DND-41 (cell line): ENCODE data around the gene SLBP.

Experiments
- ATAC-seq: fragments of 200-7000 bp; cut with Tn5 transposase; 3 replicates; pipeline ENCODE4 v1.9.1; 2021; ENCODE audit warnings: low read depth; ENCODE audit not compliant: insufficient read depth
- DNase-seq: peaks from one replicate; pipeline ENCODE4 v3.0.0-alpha.2; 2020
- H2AFZ ChIP-seq: 2 replicates; pipeline ENCODE4 v1.6.0; 2012; ENCODE audit warnings: low read depth, low read length
- H3K27ac ChIP-seq: 2 replicates; pipeline ENCODE4 v1.5.1; 2012; ENCODE audit warnings: low read length, inconsistent platforms
- H3K27me3 ChIP-seq: fragments of 200-600 bp; sonication (generic); 2 replicates; pipeline ENCODE4 v1.6.0; 2012; ENCODE audit warnings: low read length, mild to moderate bottlenecking, inconsistent platforms; ENCODE audit not compliant: insufficient read depth, poor library complexity
- H3K36me3 ChIP-seq: 2 replicates; pipeline ENCODE4 v1.5.1; 2012; ENCODE audit warnings: low read length, inconsistent platforms; ENCODE audit not compliant: insufficient read depth
- H3K4me1 ChIP-seq: 2 replicates; pipeline ENCODE4 v1.5.1; 2012; ENCODE audit warnings: mild to moderate bottlenecking, low read length; ENCODE audit not compliant: insufficient read depth
- H3K4me2 ChIP-seq: 2 replicates; pipeline ENCODE4 v1.6.0; 2012; ENCODE audit warnings: mild to moderate bottlenecking, moderate library complexity, low read length, inconsistent platforms; ENCODE audit not compliant: insufficient read depth
- H3K4me3 ChIP-seq, 2 experiments: fragments of 200-600 bp in 1 of 2; shearing (Covaris generic) in 1 of 2; 2 replicates each; pipeline ENCODE4 v1.5.1; 2012 to 2016; ENCODE audit warnings: inconsistent platforms in 2 of 2, low read length in 2 of 2, mild to moderate bottlenecking in 2 of 2, low read depth in 1 of 2, moderate library complexity in 1 of 2
- H3K79me2 ChIP-seq: 2 replicates; pipeline ENCODE4 v1.6.0; 2012; ENCODE audit warnings: low read length, inconsistent platforms; ENCODE audit not compliant: insufficient read depth
- H3K9ac ChIP-seq: 2 replicates; pipeline ENCODE4 v1.6.0; 2012; ENCODE audit warnings: low read depth, mild to moderate bottlenecking, inconsistent platforms, low read length, moderate library complexity
- H3K9me3 ChIP-seq: 2 replicates; pipeline ENCODE4 v1.5.1; 2012; ENCODE audit warnings: low read length, moderate library complexity, mild to moderate bottlenecking, inconsistent platforms; ENCODE audit not compliant: insufficient read depth, severe bottlenecking
- H4K20me1 ChIP-seq: 2 replicates; pipeline ENCODE4 v1.6.0; 2012; ENCODE audit warnings: low read length; ENCODE audit not compliant: insufficient read depth
- CTCF ChIP-seq: IDR thresholded peaks from 2 replicates; pipeline ENCODE4 v1.5.1; 2012; ENCODE audit warnings: borderline replicate concordance, low read length, moderate library complexity, mild to moderate bottlenecking; ENCODE audit not compliant: poor library complexity, severe bottlenecking; ENCODE audit errors: extremely low read depth
- EZH2 ChIP-seq: IDR thresholded peaks from 3 replicates; pipeline ENCODE4 v1.6.1; 2012; ENCODE audit warnings: borderline replicate concordance, low read depth, mild to moderate bottlenecking, moderate library complexity, low read length, inconsistent platforms; ENCODE audit not compliant: severe bottlenecking

SLBP gene

DNA sequence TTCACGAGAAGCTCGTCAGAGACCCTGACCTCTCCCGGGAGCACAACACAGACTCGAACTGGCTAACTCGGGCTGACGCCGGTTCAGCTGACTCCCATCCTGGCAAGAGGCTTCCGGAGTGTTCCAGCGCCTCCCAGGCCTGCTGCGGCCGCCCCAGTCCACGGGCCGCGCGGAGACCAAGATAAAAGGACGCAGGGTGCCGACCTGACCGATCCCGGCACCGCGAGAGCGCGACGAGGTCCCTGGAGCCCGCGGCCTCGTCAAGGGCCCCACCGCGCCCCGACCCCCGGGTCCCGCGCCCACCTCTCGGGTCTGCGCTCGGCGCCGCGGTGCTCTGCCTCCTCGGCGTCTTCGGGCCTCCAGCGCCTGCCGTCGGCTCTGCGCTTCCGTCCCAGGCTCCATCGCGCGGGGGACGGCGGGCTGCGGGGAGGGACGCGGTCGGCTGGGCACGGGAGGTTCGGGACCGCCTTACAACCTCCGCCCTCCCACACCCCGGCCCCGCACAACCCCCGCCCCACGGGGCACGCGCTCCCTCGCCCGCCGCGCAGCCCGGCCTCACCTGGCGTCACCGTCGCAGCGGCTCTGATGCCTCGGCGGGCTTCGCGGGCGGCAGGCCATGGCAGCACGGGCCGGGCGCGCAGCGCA is 426 bp downstream of the SLBP start:
- Histone ChIP-seq H4K20me1 (peaks cover 60% of the 10 kb centered on the region), H3K27me3 (no peaks in the 10 kb centered on the region), H3K4me1 (peaks cover 72% of the 10 kb centered on the region), H3K4me2 (peak overlapping the region; percentile 82), H3K27ac (peak overlapping the region; percentile 95), H3K36me3 (peaks cover 82% of the 10 kb centered on the region), H3K79me2 (peaks cover 96% of the 10 kb centered on the region), H2AFZ (peak overlapping the region; percentile 82), H3K9ac (peak overlapping the region; percentile 80), H3K4me3 (peak overlapping the region; percentile 88 to 92), H3K9me3 (no peaks in the 10 kb centered on the region)
- TF ChIP-seq EZH2 (no peak), CTCF (no peak)
- peak; percentile 50 for DNase-seq
- peak; percentile 18 for ATAC-seq

- H3K9me3 ChIP-seq = no peaks in the 10 kb centered on the region
- H3K4me1 ChIP-seq = peaks cover 72% of the 10 kb centered on the region
- peak overlapping the region; percentile 82 for H3K4me2 ChIP-seq
- peak overlapping the region; percentile 82 for H2AFZ ChIP-seq
- peak overlapping the region; percentile 80 for H3K9ac ChIP-seq
- H4K20me1 ChIP-seq = peaks cover 60% of the 10 kb centered on the region
- peak overlapping the region; percentile 88 to 92 for H3K4me3 ChIP-seq
- ATAC-seq = no peak
- H3K27ac ChIP-seq = peak overlapping the region; percentile 95
- no peak for DNase-seq
- H3K79me2 ChIP-seq = peaks cover 96% of the 10 kb centered on the region
- H3K36me3 ChIP-seq = peaks cover 82% of the 10 kb centered on the region
- TF ChIP-seq CTCF (no peak), EZH2 (no peak)
- H3K27me3 ChIP-seq = no peaks in the 10 kb centered on the region
Measured at GRCh38 chr4:1711055-1711570, 1.0 kb downstream of the SLBP start.

DNA sequence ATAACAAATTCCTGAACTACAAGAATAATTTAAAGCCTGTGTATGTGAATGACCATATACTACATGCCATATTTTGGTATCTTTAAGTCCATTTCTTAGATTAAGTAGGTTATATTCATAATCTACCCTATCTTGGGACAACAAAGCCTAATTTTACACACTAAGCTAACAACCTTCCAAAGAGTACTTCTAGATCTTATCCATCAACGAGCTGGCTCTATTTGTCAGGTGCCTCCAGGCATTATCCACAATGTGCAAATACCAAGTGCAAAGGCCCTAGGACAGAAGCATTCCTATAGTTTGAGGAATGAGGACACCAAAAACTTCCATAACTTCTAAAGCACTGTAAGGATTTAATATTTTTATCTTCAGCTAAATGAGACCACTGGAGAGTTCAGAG is 3.5 kb downstream of the SLBP start:
- Histone ChIP-seq H4K20me1 (peaks cover 66% of the 10 kb centered on the region), H3K27me3 (no peaks in the 10 kb centered on the region), H3K4me2 (peak overlapping the region; percentile 82), H3K36me3 (peaks cover 83% of the 10 kb centered on the region), H3K79me2 (peaks cover 96% of the 10 kb centered on the region), H2AFZ (no peak overlapping the region), H3K4me1 (peaks cover 55% of the 10 kb centered on the region), H3K27ac (no peak overlapping the region), H3K9me3 (no peaks in the 10 kb centered on the region), H3K9ac (peak overlapping the region; percentile 80; the same call in 1 of the 2 replicates), H3K4me3 (peak overlapping the region in 1 of 2 experiments; percentile 7; a peak in 1 of 4 replicates)
- DNase-seq (no peak), ATAC-seq (no peak)
- TF ChIP-seq CTCF = no peak
- no peak for TF ChIP-seq EZH2
